ENCODE results near the gene NT5C3B.

Gene NT5C3B

GRCh38 chr17:41868568-41868967 is 32.5 kb upstream of the NT5C3B start:
- Histone ChIP-seq H3K4me3 (replicated peaks; ENCODE audit: insufficient read depth, low read length) (no peak overlapping the region), H3K27ac (replicated peaks) (no peak overlapping the region), H3K27me3 (ENCODE audit: insufficient read depth, poor library complexity, severe bottlenecking) (no peaks in the 10 kb centered on the region)
- no peak for TF ChIP-seq REST (IDR thresholded peaks at IDR 0.05; ENCODE audit: insufficient replicate concordance, low read depth)
- TF ChIP-seq GABPA (IDR thresholded peaks at IDR 0.05; ENCODE audit: low read depth) = no peak
- TF ChIP-seq CTCF (IDR thresholded peaks at IDR 0.05; ENCODE audit: insufficient read depth, low read length) = no peak
- no peak for TF ChIP-seq SPI1 (IDR thresholded peaks at IDR 0.05; ENCODE audit: borderline replicate concordance, low read depth)
- DNase-seq (ENCODE audit: low read depth in 1 of 2, low spot score in 1 of 2) = no peak

- no peak overlapping the region for H3K27ac ChIP-seq (replicated peaks)
Measured at GRCh38 chr17:41865596-41865893, 29.5 kb upstream of the NT5C3B start.

More at GRCh38 chr17:41865596-41865893, 29.5 kb upstream of the NT5C3B start:
- Histone ChIP-seq H3K27me3 (ENCODE audit: insufficient read depth, poor library complexity, severe bottlenecking) (no peaks in the 10 kb centered on the region), H3K4me3 (replicated peaks; ENCODE audit: insufficient read depth, low read length) (no peak overlapping the region; the same call in 1 of the 2 replicates)
- TF ChIP-seq REST (IDR thresholded peaks at IDR 0.05; ENCODE audit: insufficient replicate concordance, low read depth) = no peak
- TF ChIP-seq GABPA (IDR thresholded peaks at IDR 0.05; ENCODE audit: low read depth) = no peak
- no peak for TF ChIP-seq POLR2AphosphoS5 (IDR thresholded peaks at IDR 0.05; ENCODE audit: low read depth)
- no peak for TF ChIP-seq CTCF (IDR thresholded peaks at IDR 0.05; ENCODE audit: insufficient read depth, low read length)
- no peak for TF ChIP-seq SPI1 (IDR thresholded peaks at IDR 0.05; ENCODE audit: borderline replicate concordance, low read depth)
- no peak for DNase-seq (ENCODE audit: low read depth in 1 of 2, low spot score in 1 of 2)

Measured in HL-60 (cell line).